ENCODE measurements around the gene TREX2.

GRCh38 chrX:153400146-153401132 lies 45.4 kb downstream of the TREX2 start:
- TF ChIP-seq EZH2 (IDR thresholded peaks at IDR 0.05; ENCODE audit: low read length): no peak
- peak; percentile 73 to 93 (median 84) for TF ChIP-seq CTCF (optimal IDR thresholded peaks at IDR 0.05 in 1 of 3, IDR thresholded peaks at IDR 0.05 in 1 of 3, conservative IDR thresholded peaks at IDR 0.05 in 1 of 3; ENCODE audit: extremely low read depth in 1 of 3, insufficient read depth in 2 of 3, low read length in 3 of 3)
